Body of pancreas (tissue), 4 donors: Measurements from ENCODE around the gene MSI2. TPM values are rescaled to one million over a fixed set of nuclear protein-coding genes. Genes with fewer than 3 reads are reported as not detected.

ENCODE experiments used
- ATAC-seq: fragments of 150-250 bp; one replicate; pipeline ENCODE4 v1.9.1; 2016
- DNase-seq, 4 donors: peaks; one replicate each; pipeline ENCODE4 v3.0.0-alpha.2; 2019
- H3K27ac ChIP-seq, 4 donors: fragments of 200-600 bp; sonication (generic); 1 replicate in 3 of 4; 2 replicates in 1 of 4; pipeline versions ENCODE4 v1.5.1 to v1.6.1; 2016 to 2019; ENCODE audit warnings: mild to moderate bottlenecking in 1 of 4, mixed read lengths in 1 of 4, moderate library complexity in 1 of 4
- H3K27me3 ChIP-seq, 2 donors: fragments of 200-600 bp; sonication (generic); one replicate each; pipeline ENCODE4 v1.6.0; 2016; ENCODE audit warnings: mild to moderate bottlenecking in 1 of 2
- H3K36me3 ChIP-seq, 2 donors: fragments of 200-600 bp; sonication (generic); replicated peaks in 1 of 2; 2 replicates each; pipeline ENCODE4 v1.5.1; 2016; ENCODE audit warnings: low read depth in 2 of 2; ENCODE audit not compliant: insufficient read depth in 1 of 2
- H3K4me1 ChIP-seq: fragments of 200-600 bp; sonication (generic); one replicate; pipeline ENCODE4 v1.6.0; 2016
- H3K4me3 ChIP-seq, 2 donors: fragments of 200-600 bp; sonication (generic); 1 replicate in 1 of 2; 2 replicates in 1 of 2; pipeline ENCODE4 v1.5.1; 2016 to 2019
- H3K9me3 ChIP-seq, 3 donors: fragments of 200-600 bp; sonication (generic); 1 replicate in 2 of 3; 2 replicates in 1 of 3; pipeline ENCODE4 v1.5.1; 2016
- CTCF ChIP-seq, 7 experiments: fragments of 450-650 bp in 4 of 7; fragments of 200-600 bp in 3 of 7; sonication (generic) in 3 of 7; IDR thresholded peaks; one replicate each; pipeline ENCODE4 v1.5.1; 2016 to 2019; ENCODE audit warnings: antibody characterized with exemption in 7 of 7
- POLR2A ChIP-seq, 3 donors: fragments of 450-650 bp; IDR thresholded peaks; one replicate each; pipeline ENCODE4 v1.6.1; 2016; ENCODE audit warnings: antibody characterized with exemption in 3 of 3, mild to moderate bottlenecking in 2 of 3
- WGBS, 2 donors: methylation state at CpG; one replicate each; pipeline ENCODE4 v1.1.5; 2017; 5-methylcytosine and 5-hydroxymethylcytosine counted together
- intact Hi-C: fragments of 100-400 bp; cut with DNase I; formaldehyde crosslinking; loops from one replicate; pipeline ENCODE4 v1.15.1; 2023
- total RNA-seq, 2 donors: library from RNA; depleted of rRNA; stranded (reverse); fragments of >200 nt; gene quantifications; one replicate each; pipeline ENCODE4 v1.1.0, GENCODE V29; 2016

MSI2 gene
- total RNA-seq, 2 donors from 2014 or later, result 21.1 to 28.5 TPM

GRCh38 chr17:57255182-57255775 is 1.0 kb upstream of the MSI2 start:
- TF ChIP-seq POLR2A (IDR thresholded peaks at IDR 0.05) (no peak), CTCF (IDR thresholded peaks at IDR 0.05) (no peak)
- no peaks in the 10 kb centered on the region for H3K9me3 ChIP-seq
- 29% methylated on average over 16 of the region's 16 CpGs for WGBS, 2 donors
- DNase-seq (no peak), ATAC-seq (no peak)
- intact Hi-C loops, result no loop called here
- no peaks in the 10 kb centered on the region for H3K27me3 ChIP-seq
- peak overlapping the region in 1 of 2 donors; percentile 46 for H3K4me3 ChIP-seq
- peak overlapping the region; percentile 80 to 97 (median 91) for H3K27ac ChIP-seq
- no peaks in the 10 kb centered on the region for H3K36me3 ChIP-seq
- H3K4me1 ChIP-seq, result peaks cover 12% of the 10 kb centered on the region

- Histone ChIP-seq H3K36me3 (no peaks in the 10 kb centered on the region), H3K27me3 (no peaks in the 10 kb centered on the region), H3K27ac (peak overlapping the region; percentile 76 to 97 (median 91)), H3K4me1 (peaks cover 12% of the 10 kb centered on the region), H3K4me3 (peak overlapping the region; percentile 46 to 97), H3K9me3 (no peaks in the 10 kb centered on the region)
- TF ChIP-seq POLR2A (IDR thresholded peaks at IDR 0.05), result no peak
- TF ChIP-seq CTCF (IDR thresholded peaks at IDR 0.05), result no peak
- ATAC-seq (peak; percentile 16), DNase-seq (peak; percentile 29 to 49 (median 46))
- intact Hi-C loops, result no loop called here
- WGBS, 2 donors, result 0% methylated on average over 5 to 36 of the region's 36 CpGs
Measured at GRCh38 chr17:57256708-57257112, 387 bp downstream of the MSI2 start.

- DNase-seq (no peak), ATAC-seq (no peak)
Measured at GRCh38 chr17:57257195-57257894, 1.0 kb downstream of the MSI2 start.

GRCh38 chr17:57257895-57258851 is 1.9 kb downstream of the MSI2 start:
- H3K27ac ChIP-seq, result peak overlapping the region in 2 of 4 donors; percentile 18 to 89
- ATAC-seq, result no peak
- no peak for DNase-seq
- no peaks in the 10 kb centered on the region for H3K36me3 ChIP-seq
- peaks cover 12% of the 10 kb centered on the region for H3K4me1 ChIP-seq
- H3K9me3 ChIP-seq, result no peaks in the 10 kb centered on the region
- TF ChIP-seq CTCF (IDR thresholded peaks at IDR 0.05), result no peak
- no peak for TF ChIP-seq POLR2A (IDR thresholded peaks at IDR 0.05)
- intact Hi-C loops, result no loop called here
- WGBS, 2 donors, result 7 to 10% methylated on average over 18 to 20 of the region's 20 CpGs
- no peaks in the 10 kb centered on the region for H3K27me3 ChIP-seq
- peak overlapping the region in 1 of 2 donors; percentile 97 for H3K4me3 ChIP-seq

More at GRCh38 chr17:57257195-57257894, 1.0 kb downstream of the MSI2 start:
- Histone ChIP-seq H3K4me3 (peak overlapping the region; percentile 46 to 97), H3K27me3 (no peaks in the 10 kb centered on the region), H3K27ac (peak overlapping the region; percentile 76 to 97 (median 91)), H3K4me1 (peaks cover 12% of the 10 kb centered on the region), H3K36me3 (no peaks in the 10 kb centered on the region), H3K9me3 (no peaks in the 10 kb centered on the region)
- intact Hi-C loops, result no loop called here
- TF ChIP-seq POLR2A (IDR thresholded peaks at IDR 0.05) (no peak), CTCF (IDR thresholded peaks at IDR 0.05) (no peak)
- WGBS, 2 donors, result 0 to 1% methylated on average over 19 of the region's 19 CpGs
